ENCODE data around the gene RABGAP1. TPM values are rescaled to one million over a fixed set of nuclear protein-coding genes. Genes with fewer than 3 reads are reported as not detected.

The RABGAP1 gene
- total RNA-seq, 3 donors from 2014 or later, result 49.1 to 93.4 (median 77.7) TPM

DNA sequence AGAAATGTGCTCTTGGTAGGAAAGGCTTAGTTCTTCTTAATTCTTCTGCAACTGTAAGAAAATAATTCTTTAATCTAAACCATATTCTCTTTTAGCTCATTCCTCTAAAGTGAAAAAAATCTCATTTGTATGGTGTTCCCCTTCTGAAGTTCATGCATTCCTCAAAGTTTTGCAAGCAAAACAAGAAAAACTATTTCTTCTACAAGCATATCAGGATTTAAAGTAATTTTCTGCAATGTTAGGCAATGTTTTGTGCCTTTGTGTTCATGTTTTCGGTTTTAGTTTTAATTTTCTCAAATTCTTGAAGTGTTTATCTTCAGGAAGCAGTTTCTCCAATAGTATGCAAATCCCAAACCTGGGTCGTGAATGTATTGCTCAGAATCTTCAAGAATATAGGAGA, 80.0 kb downstream of the RABGAP1 start:
- TF ChIP-seq POLR2A (IDR thresholded peaks at IDR 0.05), result no peak
- TF ChIP-seq, protein P1, sequence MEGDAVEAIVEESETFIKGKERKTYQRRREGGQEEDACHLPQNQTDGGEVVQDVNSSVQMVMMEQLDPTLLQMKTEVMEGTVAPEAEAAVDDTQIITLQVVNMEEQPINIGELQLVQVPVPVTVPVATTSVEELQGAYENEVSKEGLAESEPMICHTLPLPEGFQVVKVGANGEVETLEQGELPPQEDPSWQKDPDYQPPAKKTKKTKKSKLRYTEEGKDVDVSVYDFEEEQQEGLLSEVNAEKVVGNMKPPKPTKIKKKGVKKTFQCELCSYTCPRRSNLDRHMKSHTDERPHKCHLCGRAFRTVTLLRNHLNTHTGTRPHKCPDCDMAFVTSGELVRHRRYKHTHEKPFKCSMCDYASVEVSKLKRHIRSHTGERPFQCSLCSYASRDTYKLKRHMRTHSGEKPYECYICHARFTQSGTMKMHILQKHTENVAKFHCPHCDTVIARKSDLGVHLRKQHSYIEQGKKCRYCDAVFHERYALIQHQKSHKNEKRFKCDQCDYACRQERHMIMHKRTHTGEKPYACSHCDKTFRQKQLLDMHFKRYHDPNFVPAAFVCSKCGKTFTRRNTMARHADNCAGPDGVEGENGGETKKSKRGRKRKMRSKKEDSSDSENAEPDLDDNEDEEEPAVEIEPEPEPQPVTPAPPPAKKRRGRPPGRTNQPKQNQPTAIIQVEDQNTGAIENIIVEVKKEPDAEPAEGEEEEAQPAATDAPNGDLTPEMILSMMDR (IDR thresholded peaks at IDR 0.05), result no peak
- TF ChIP-seq POLR2AphosphoS5 (IDR thresholded peaks at IDR 0.05), result no peak
- Histone ChIP-seq H3K9me3 (no peaks in the 10 kb centered on the region), H3K27ac (no peak overlapping the region), H3K27me3 (no peaks in the 10 kb centered on the region), H3K4me1 (no peaks in the 10 kb centered on the region), H3K4me3 (no peak overlapping the region), H3K36me3 (no peaks in the 10 kb centered on the region)
- intact Hi-C loops (cut with DNase I; ENCODE audit: low total_unique reads), result loop anchor here (10.0 kb wide), 1 partner anchor 1726 kb away; no protein-coding TSS in a partner anchor
- no peak for DNase-seq (ENCODE audit: low spot score in 2 of 2)

DNA sequence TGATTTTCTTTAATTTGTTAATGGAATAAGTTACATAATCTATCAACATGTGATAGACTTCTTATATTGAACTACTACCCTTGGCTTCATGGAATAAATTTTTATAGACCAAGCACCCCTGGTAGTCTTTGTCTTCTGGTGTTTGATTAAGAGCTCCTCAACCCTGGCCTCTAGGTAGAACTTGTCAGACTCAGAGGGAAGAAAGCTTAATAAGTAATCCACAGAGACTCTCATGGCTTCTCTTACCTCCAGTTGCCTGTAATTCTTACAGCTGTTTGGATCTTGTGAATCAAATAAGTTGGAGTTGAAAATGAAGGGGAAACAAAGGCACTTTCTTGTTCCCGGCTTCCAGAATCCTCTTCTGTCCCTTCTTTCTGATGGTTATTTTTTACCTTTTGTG, 85.6 kb downstream of the RABGAP1 start:
- no peak for DNase-seq (ENCODE audit: low spot score in 2 of 2)
- Histone ChIP-seq H3K36me3 (no peaks in the 10 kb centered on the region), H3K4me1 (no peaks in the 10 kb centered on the region), H3K9me3 (no peaks in the 10 kb centered on the region), H3K27ac (no peak overlapping the region), H3K27me3 (no peaks in the 10 kb centered on the region), H3K4me3 (no peak overlapping the region)
- TF ChIP-seq POLR2A (IDR thresholded peaks at IDR 0.05) (no peak), POLR2AphosphoS5 (IDR thresholded peaks at IDR 0.05) (no peak)
- TF ChIP-seq, protein P1 (IDR thresholded peaks at IDR 0.05), result no peak
- intact Hi-C loops (cut with DNase I; ENCODE audit: low total_unique reads), result loop anchor here (10.0 kb wide), 1 partner anchor 1732 kb away; no protein-coding TSS in a partner anchor

DNA sequence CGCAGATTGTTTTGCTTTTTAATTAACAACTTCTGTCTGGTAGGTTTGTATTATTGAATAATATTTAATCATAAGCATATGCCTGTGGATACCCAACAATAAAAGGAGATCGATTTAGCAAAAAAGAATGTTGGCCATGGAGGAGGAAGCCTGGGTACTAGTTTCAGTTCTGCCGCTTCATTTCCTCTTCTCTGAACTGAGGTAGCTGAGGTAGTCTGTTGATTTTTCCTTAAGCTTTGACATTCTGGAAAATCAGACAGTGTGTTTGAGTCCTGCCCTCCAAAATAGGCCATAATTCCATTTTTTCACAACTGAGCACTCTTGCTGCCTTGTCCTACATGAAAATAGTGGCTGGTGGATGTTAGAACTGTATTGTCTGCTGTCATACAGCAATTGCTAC, 86.7 kb downstream of the RABGAP1 start:
- DNase-seq (ENCODE audit: low spot score in 2 of 2), result no peak
- no peak overlapping the region for H3K4me3 ChIP-seq
- TF ChIP-seq, protein P1 (IDR thresholded peaks at IDR 0.05), result no peak
- TF ChIP-seq POLR2A (IDR thresholded peaks at IDR 0.05), result no peak
- TF ChIP-seq POLR2AphosphoS5 (IDR thresholded peaks at IDR 0.05), result no peak
- no peaks in the 10 kb centered on the region for H3K36me3 ChIP-seq
- no peaks in the 10 kb centered on the region for H3K27me3 ChIP-seq
- H3K4me1 ChIP-seq, result no peaks in the 10 kb centered on the region
- H3K27ac ChIP-seq, result no peak overlapping the region
- H3K9me3 ChIP-seq, result no peaks in the 10 kb centered on the region
- intact Hi-C loops (cut with DNase I; ENCODE audit: low total_unique reads), result loop anchor here (10.0 kb wide), 1 partner anchor 1733 kb away; no protein-coding TSS in a partner anchor

DNA sequence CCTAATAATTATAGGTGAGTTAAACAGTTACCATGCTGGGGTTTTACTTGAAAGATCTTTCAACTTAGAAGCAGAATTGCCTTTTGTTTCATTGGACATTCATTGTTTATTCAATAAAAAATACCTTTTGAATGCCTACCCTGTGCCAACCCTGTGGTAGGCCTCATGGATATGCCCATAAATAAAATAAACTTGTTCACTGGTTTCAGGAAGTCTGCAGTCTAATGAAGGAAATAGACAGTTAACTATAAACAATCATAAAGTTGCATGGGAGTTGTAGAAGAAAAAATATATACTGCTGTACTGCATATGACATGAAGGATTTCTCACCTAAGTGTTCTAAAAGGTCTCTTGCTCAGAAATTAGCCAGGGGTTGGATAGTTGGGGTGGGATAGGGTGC, 87.3 kb downstream of the RABGAP1 start:
- Histone ChIP-seq H3K27ac (no peak overlapping the region), H3K36me3 (no peaks in the 10 kb centered on the region), H3K9me3 (no peaks in the 10 kb centered on the region), H3K27me3 (no peaks in the 10 kb centered on the region), H3K4me3 (no peak overlapping the region), H3K4me1 (no peaks in the 10 kb centered on the region)
- TF ChIP-seq, protein P1 (IDR thresholded peaks at IDR 0.05), result no peak
- TF ChIP-seq POLR2A (IDR thresholded peaks at IDR 0.05) (no peak), POLR2AphosphoS5 (IDR thresholded peaks at IDR 0.05) (no peak)
- intact Hi-C loops (cut with DNase I; ENCODE audit: low total_unique reads), result loop anchor here (10.0 kb wide), 1 partner anchor 1733 kb away; no protein-coding TSS in a partner anchor
- no peak for DNase-seq (ENCODE audit: low spot score in 2 of 2)

DNA sequence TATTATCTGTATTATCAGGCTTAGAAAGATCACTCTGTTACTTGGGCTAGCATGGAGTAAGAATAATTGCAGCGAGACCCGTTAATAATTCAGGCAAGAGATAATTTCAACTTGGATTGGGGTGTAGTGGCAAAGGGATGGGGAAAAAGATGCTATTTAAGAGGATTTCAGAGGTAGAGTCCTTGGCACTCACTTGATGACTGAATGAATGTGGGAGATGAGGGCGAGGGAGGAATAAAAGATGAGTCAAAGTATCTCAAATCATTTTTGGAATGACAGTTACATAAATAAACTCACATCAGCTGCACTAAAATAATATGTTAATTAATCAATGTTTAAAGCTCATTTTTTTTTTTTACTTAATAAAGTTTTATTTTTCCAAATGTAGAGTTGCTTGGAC, 88.2 kb downstream of the RABGAP1 start:
- Histone ChIP-seq H3K27me3 (no peaks in the 10 kb centered on the region), H3K4me3 (no peak overlapping the region), H3K27ac (no peak overlapping the region), H3K4me1 (no peaks in the 10 kb centered on the region), H3K36me3 (no peaks in the 10 kb centered on the region), H3K9me3 (no peaks in the 10 kb centered on the region)
- no peak for DNase-seq (ENCODE audit: low spot score in 2 of 2)
- intact Hi-C loops (cut with DNase I; ENCODE audit: low total_unique reads), result loop anchor here (10.0 kb wide), 1 partner anchor 1734 kb away; no protein-coding TSS in a partner anchor
- no peak for TF ChIP-seq POLR2A (IDR thresholded peaks at IDR 0.05)
- no peak for TF ChIP-seq POLR2AphosphoS5 (IDR thresholded peaks at IDR 0.05)
- TF ChIP-seq, protein P1 (IDR thresholded peaks at IDR 0.05), result no peak
